Measurements from ENCODE around the gene NUP43.
"Not testable (repeated sequence)": the region's sequence is repeated elsewhere in the genome, so short reads cannot be mapped to it uniquely, and the experiment has no call there.

Gene NUP43

DNA sequence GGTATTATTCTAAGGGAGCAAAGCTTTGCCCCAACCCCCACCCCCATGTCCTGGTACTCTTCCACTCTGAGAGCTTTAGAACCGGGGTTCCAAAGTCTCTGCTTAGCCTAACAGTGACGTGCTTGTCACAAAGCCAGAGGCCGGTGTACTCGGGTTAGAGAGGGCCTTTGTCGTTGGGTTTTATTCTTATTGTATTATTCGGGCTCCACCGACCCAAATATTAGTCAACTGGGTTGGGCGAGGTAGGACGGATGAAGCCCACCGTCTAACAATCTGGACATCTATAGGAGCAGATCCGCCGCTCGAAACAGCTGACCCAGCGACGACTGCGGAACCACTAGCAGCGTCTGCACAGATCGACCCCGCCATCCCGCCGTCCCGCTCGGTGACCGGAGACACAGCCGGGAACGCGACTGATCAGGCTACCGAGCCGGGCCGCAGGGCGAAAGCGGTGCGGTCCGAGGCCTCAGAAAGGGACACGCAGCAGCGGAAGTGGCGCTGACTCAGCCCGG is 2.8 kb upstream of the NUP43 start:
- peaks cover 14% of the 10 kb centered on the region for H3K4me1 ChIP-seq (ENCODE audit: control insufficient read depth, insufficient read depth, low read length, unreplicated experiment)
- H3K79me2 ChIP-seq (ENCODE audit: control insufficient read depth, insufficient read depth, low read length, unreplicated experiment) = peaks cover 63% of the 10 kb centered on the region
- not testable (repeated sequence) for H3K27me3 ChIP-seq (ENCODE audit: insufficient read depth, low read length); H3K36me3 ChIP-seq (ENCODE audit: insufficient read depth, low read length); H3K27ac ChIP-seq (ENCODE audit: low read depth, low read length); H2AFZ ChIP-seq (ENCODE audit: low read length, unreplicated experiment)
- H3K4me3 ChIP-seq (ENCODE audit: low read depth, low read length) = peak overlapping the region; percentile 97

DNA sequence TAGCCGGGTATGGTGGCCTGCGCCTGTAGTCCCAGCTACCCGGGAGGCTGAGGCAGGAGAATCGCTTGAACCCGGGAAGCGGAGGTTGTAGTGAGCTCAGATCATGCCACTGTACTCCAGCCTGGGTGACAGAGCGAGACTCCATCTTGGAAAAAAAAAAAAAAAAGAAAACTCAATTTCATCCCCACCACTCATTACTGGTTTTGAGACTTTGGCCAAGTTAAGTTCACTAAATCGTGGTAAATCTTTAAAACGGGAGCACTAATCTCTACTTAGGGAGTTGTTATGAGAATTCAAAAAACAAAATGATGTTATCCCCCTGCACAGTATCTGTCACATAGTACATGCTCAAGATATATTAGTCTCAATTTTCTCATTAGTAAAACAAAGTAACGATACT is 1.1 kb downstream of the NUP43 start:
- not testable (repeated sequence) for H2AFZ ChIP-seq (ENCODE audit: low read length, unreplicated experiment); H3K27me3 ChIP-seq (ENCODE audit: insufficient read depth, low read length); H3K36me3 ChIP-seq (ENCODE audit: insufficient read depth, low read length); H3K4me1 ChIP-seq (ENCODE audit: control insufficient read depth, insufficient read depth, low read length, unreplicated experiment); H3K27ac ChIP-seq (ENCODE audit: low read depth, low read length)
- Histone ChIP-seq H3K4me3 (ENCODE audit: low read depth, low read length) (peak overlapping the region; percentile 94), H3K79me2 (ENCODE audit: control insufficient read depth, insufficient read depth, low read length, unreplicated experiment) (peaks cover 30% of the 10 kb centered on the region)

GRCh38 chr6:149734915-149735314 is 11.4 kb downstream of the NUP43 start:
- Histone ChIP-seq H3K36me3 (ENCODE audit: insufficient read depth, low read length) (peaks cover 20% of the 10 kb centered on the region; the same call in 1 of the 2 replicates), H3K27me3 (ENCODE audit: insufficient read depth, low read length) (no peaks in the 10 kb centered on the region), H3K4me1 (ENCODE audit: control insufficient read depth, insufficient read depth, low read length, unreplicated experiment) (no peaks in the 10 kb centered on the region), H3K4me3 (ENCODE audit: low read depth, low read length) (no peak overlapping the region), H3K79me2 (ENCODE audit: control insufficient read depth, insufficient read depth, low read length, unreplicated experiment) (no peaks in the 10 kb centered on the region), H3K27ac (ENCODE audit: low read depth, low read length) (no peak overlapping the region), H2AFZ (ENCODE audit: low read length, unreplicated experiment) (no peak overlapping the region)

DNA sequence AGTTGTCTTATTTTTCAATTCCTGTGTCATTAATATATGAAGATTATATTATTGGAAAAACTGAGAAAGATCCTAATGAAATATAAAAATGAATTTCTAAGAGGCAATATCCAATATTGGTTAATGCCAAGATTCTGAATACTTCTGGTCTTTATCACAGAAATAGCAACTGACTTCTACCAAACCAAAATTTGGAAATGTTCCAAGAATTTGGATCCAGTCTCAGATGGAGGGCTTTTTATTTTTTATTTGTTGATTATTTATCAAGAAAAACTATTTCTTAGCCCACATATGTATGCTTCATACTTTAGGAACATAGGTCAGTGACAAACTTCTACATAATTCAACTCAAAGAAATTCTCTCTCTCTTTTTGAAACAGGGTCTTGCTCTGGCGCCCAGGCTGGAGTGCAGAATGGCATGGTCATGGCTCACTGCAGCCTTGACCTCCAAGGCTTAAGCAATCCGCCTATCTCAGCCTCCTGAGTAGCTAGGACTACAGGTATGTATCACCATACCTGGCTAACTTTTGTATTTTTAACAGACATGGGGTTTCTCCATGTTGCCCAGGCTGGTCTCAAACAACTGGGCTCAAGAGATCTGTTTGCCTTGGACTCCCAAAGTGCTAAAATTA is 13.1 kb downstream of the NUP43 start:
- no peaks in the 10 kb centered on the region for H3K79me2 ChIP-seq (ENCODE audit: control insufficient read depth, insufficient read depth, low read length, unreplicated experiment)
- H3K27me3 ChIP-seq (ENCODE audit: insufficient read depth, low read length) = no peaks in the 10 kb centered on the region
- H3K4me1 ChIP-seq (ENCODE audit: control insufficient read depth, insufficient read depth, low read length, unreplicated experiment) = no peaks in the 10 kb centered on the region
- H2AFZ ChIP-seq (ENCODE audit: low read length, unreplicated experiment) = no peak overlapping the region
- peaks cover 17% of the 10 kb centered on the region; the same call in 1 of the 2 replicates for H3K36me3 ChIP-seq (ENCODE audit: insufficient read depth, low read length)
- H3K4me3 ChIP-seq (ENCODE audit: low read depth, low read length) = no peak overlapping the region
- no peak overlapping the region for H3K27ac ChIP-seq (ENCODE audit: low read depth, low read length)

GRCh38 chr6:149729824-149730223 is 16.5 kb downstream of the NUP43 start:
- H3K36me3 ChIP-seq (ENCODE audit: insufficient read depth, low read length) = peaks cover 7% of the 10 kb centered on the region; the same call in 1 of the 2 replicates
- H3K4me1 ChIP-seq (ENCODE audit: control insufficient read depth, insufficient read depth, low read length, unreplicated experiment) = no peaks in the 10 kb centered on the region
- no peak overlapping the region for H3K27ac ChIP-seq (ENCODE audit: low read depth, low read length)
- H3K79me2 ChIP-seq (ENCODE audit: control insufficient read depth, insufficient read depth, low read length, unreplicated experiment) = no peaks in the 10 kb centered on the region
- H2AFZ ChIP-seq (ENCODE audit: low read length, unreplicated experiment) = no peak overlapping the region
- no peak overlapping the region for H3K4me3 ChIP-seq (ENCODE audit: low read depth, low read length)
- H3K27me3 ChIP-seq (ENCODE audit: insufficient read depth, low read length) = no peaks in the 10 kb centered on the region

DNA sequence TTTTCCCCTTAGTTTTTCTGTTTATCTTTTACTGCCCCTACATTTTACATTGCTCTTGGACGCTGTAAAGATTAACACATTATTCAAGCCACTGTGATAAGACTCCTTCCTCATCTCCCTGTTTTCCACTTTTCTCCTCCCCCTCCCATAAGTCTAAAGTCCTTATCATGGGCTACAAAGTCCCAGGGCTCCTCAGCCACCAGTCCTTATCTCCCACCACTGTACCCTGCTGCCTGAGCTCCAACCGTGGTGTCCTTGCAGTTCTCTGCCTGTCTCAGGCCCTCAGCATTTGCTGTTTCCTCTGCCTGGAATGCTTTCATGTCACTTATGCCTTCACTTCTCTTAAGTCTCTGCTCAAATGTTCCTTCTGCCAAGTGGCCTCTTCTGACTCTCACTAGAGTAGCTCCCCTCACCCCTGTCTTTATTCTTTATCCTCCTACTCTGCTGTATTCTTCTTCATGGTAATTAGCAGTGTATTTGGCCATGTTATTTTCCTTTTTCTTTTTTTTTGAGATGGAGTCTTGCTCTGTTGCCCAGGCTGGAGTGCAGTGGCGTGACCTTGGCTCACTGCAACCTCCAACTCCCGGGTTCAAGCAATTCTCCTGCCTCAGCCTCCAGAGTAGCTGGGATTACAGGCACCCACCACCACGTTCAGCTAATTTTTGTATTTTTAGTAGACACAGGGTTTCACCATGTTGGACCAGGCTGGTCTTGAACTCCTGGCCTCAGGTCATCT is 17.7 kb downstream of the NUP43 start:
- H3K36me3 ChIP-seq (ENCODE audit: insufficient read depth, low read length) = 0 out of 2 replicates have a peak, but pooled peaks cover 8% of the 10 kb centered on the region
- no peak overlapping the region for H3K4me3 ChIP-seq (ENCODE audit: low read depth, low read length)
- peaks cover 2% of the 10 kb centered on the region for H3K4me1 ChIP-seq (ENCODE audit: control insufficient read depth, insufficient read depth, low read length, unreplicated experiment)
- H3K79me2 ChIP-seq (ENCODE audit: control insufficient read depth, insufficient read depth, low read length, unreplicated experiment) = no peaks in the 10 kb centered on the region
- H3K27me3 ChIP-seq (ENCODE audit: insufficient read depth, low read length) = no peaks in the 10 kb centered on the region
- H3K27ac ChIP-seq (ENCODE audit: low read depth, low read length) = no peak overlapping the region
- no peak overlapping the region for H2AFZ ChIP-seq (ENCODE audit: low read length, unreplicated experiment)

DNA sequence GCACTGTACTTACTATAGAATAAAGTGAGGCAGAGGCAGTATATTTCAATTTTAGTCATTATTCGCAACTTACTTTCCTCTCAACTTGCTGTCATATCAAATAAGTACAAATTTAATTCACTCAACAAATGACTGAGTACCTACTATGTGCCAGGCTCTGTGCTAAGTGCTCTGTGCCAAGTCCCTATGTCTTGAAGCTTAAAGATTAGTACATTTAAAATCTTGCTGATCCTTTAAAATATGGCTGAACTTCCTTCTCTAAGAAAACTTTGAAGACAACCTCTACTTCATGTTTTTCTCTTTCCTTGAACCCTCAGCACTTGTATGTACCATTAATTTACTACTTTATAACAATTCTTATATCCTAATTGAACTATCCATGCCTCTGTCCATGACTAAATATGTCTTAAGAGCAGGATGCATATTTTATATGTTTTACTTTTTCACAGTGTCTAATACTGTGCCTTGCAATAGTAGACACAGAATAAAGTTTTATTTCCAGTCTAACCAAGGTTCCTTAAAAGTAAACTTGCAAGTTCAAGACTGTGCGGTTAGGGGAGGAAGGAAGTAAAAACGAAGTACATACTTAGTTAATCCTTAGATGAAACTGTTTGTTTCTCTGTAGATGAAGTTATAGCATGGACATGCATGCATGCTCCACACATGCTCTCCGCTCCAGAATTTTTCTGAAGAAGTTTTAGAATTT is 18.4 kb downstream of the NUP43 start:
- 0 out of 2 replicates have a peak, but pooled peaks cover 8% of the 10 kb centered on the region for H3K36me3 ChIP-seq (ENCODE audit: insufficient read depth, low read length)

GRCh38 chr6:149725785-149726184 is 20.5 kb downstream of the NUP43 start:
- no peak overlapping the region for H3K4me3 ChIP-seq (ENCODE audit: low read depth, low read length)
- peaks cover 5% of the 10 kb centered on the region for H3K4me1 ChIP-seq (ENCODE audit: control insufficient read depth, insufficient read depth, low read length, unreplicated experiment)
- no peaks in the 10 kb centered on the region for H3K27me3 ChIP-seq (ENCODE audit: insufficient read depth, low read length)
- H2AFZ ChIP-seq (ENCODE audit: low read length, unreplicated experiment) = no peak overlapping the region
- no peaks in the 10 kb centered on the region for H3K79me2 ChIP-seq (ENCODE audit: control insufficient read depth, insufficient read depth, low read length, unreplicated experiment)
- no peak overlapping the region for H3K27ac ChIP-seq (ENCODE audit: low read depth, low read length)
- H3K36me3 ChIP-seq (ENCODE audit: insufficient read depth, low read length) = 0 out of 2 replicates have a peak, but pooled peaks cover 8% of the 10 kb centered on the region

More for the DNA sequence above, 18.4 kb downstream of the NUP43 start:
- no peaks in the 10 kb centered on the region for H3K79me2 ChIP-seq (ENCODE audit: control insufficient read depth, insufficient read depth, low read length, unreplicated experiment)
- H3K27me3 ChIP-seq (ENCODE audit: insufficient read depth, low read length) = no peaks in the 10 kb centered on the region
- H3K4me1 ChIP-seq (ENCODE audit: control insufficient read depth, insufficient read depth, low read length, unreplicated experiment) = peaks cover 5% of the 10 kb centered on the region
- H2AFZ ChIP-seq (ENCODE audit: low read length, unreplicated experiment) = no peak overlapping the region
- H3K4me3 ChIP-seq (ENCODE audit: low read depth, low read length) = no peak overlapping the region
- H3K27ac ChIP-seq (ENCODE audit: low read depth, low read length) = no peak overlapping the region

GRCh38 chr6:149723771-149724417 is 22.4 kb downstream of the NUP43 start:
- Histone ChIP-seq H3K4me1 (ENCODE audit: control insufficient read depth, insufficient read depth, low read length, unreplicated experiment) (peaks cover 5% of the 10 kb centered on the region), H3K27me3 (ENCODE audit: insufficient read depth, low read length) (no peaks in the 10 kb centered on the region), H3K27ac (ENCODE audit: low read depth, low read length) (no peak overlapping the region), H3K4me3 (ENCODE audit: low read depth, low read length) (no peak overlapping the region), H3K36me3 (ENCODE audit: insufficient read depth, low read length) (0 out of 2 replicates have a peak, but pooled peaks cover 3% of the 10 kb centered on the region), H2AFZ (ENCODE audit: low read length, unreplicated experiment) (no peak overlapping the region), H3K79me2 (ENCODE audit: control insufficient read depth, insufficient read depth, low read length, unreplicated experiment) (no peaks in the 10 kb centered on the region)

GRCh38 chr6:149723262-149723661 is 23.1 kb downstream of the NUP43 start:
- Histone ChIP-seq H3K4me3 (ENCODE audit: low read depth, low read length) (no peak overlapping the region), H3K36me3 (ENCODE audit: insufficient read depth, low read length) (0 out of 2 replicates have a peak, but pooled peaks cover 3% of the 10 kb centered on the region), H2AFZ (ENCODE audit: low read length, unreplicated experiment) (no peak overlapping the region), H3K27ac (ENCODE audit: low read depth, low read length) (no peak overlapping the region), H3K4me1 (ENCODE audit: control insufficient read depth, insufficient read depth, low read length, unreplicated experiment) (peaks cover 8% of the 10 kb centered on the region), H3K27me3 (ENCODE audit: insufficient read depth, low read length) (no peaks in the 10 kb centered on the region), H3K79me2 (ENCODE audit: control insufficient read depth, insufficient read depth, low read length, unreplicated experiment) (peaks cover 5% of the 10 kb centered on the region)
